Stimulated activated CD8-positive, alpha-beta memory T cell treated with anti-CD3 and anti-CD28 coated beads, Interleukin-4, amount 100 ng/mL, for 24 hours (primary cell): Measurements from ENCODE around the gene HGF.
"Not testable (repeated sequence)": the region's sequence is repeated elsewhere in the genome, so short reads cannot be mapped to it uniquely, and the experiment has no call there.

Source experiments
- DNase-seq: peaks from one replicate; pipeline ENCODE4 v3.0.0-alpha.2; 2020; ENCODE audit warnings: low read depth

The HGF gene

DNA sequence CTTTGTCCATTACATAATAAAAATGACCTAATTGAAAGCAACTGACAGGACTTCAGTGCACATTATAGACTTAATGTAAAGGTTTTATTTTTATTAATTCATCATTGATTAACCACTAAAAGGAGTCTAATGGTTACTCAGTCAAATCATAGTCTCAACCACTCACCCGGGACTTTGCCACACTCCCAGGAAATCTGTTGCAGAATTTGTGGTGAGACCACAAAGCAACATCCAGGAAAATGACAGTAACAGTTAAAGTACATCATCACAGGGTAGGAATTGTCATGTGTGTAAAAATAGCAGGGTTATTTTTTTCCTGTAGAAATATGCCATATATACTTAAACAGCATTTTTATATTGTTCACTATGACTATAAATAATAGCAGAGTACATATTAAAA, 6.3 kb upstream of the HGF start:
- no peak for DNase-seq

- DNase-seq = no peak
Measured at GRCh38 chr7:81775560-81775959, 5.7 kb upstream of the HGF start.

GRCh38 chr7:81774551-81774950, 4.7 kb upstream of the HGF start:
- no peak for DNase-seq

GRCh38 chr7:81770728-81771223, 929 bp upstream of the HGF start:
- DNase-seq = no peak

- no peak for DNase-seq
Measured at GRCh38 chr7:81768951-81769778, 682 bp downstream of the HGF start.

- DNase-seq = no peak
Measured at GRCh38 chr7:81767926-81768325, 1.9 kb downstream of the HGF start.

GRCh38 chr7:81761821-81762220, 8.0 kb downstream of the HGF start:
- DNase-seq = no peak

DNA sequence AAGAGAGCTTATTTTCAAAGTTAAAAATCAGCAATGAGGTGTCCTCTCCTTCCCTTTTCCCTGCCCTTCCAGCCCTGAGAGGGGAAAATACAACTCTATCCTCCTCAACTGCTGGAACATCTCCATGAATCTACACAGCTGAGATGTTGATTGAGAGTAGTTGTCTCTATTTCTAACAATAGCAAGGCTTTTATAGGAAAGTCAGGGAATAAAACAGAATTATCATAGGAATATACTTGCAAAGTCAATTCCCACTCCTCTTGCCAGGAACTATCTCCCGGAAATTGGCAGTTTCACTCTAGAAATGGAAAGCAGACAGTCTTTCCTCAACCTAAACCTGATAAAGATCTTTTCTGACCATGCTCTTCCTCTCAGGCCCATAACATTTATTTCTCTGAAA, 8.8 kb downstream of the HGF start:
- no peak for DNase-seq

DNA sequence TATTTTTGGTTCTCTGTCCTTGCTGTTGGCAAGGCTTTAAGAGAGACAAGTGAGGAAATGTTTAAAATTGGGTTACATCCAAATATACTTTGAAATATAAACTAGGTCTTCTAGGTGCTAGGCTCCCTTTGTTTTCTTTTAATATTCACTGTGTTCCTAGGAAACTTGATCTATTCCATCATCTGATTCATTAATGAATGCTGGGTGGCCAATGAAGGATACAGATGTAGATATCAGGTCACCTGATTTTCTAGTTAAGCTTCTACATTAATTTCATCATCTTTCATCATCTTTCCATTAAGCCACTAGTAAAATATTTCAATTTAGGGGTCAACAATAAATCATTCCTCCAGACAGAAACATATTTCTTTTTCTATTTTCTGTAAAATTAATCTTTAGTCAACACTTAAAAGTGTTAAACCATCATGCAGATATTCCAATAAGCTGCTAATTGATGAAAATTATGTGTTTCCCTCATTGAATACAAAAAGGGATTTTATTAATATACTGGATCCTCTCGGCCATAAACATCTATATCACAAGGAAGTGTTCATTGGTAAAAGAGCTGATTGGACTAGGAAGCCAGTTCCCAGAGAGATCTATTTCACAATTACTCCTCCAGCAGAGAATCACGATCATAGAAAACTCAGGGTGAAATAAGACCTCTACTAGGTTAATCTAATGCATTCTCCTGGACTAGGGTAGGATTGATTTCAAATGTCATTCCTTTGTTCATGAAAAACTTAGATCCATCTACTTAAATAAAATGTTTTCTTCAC, 14.7 kb downstream of the HGF start:
- no peak for DNase-seq

DNA sequence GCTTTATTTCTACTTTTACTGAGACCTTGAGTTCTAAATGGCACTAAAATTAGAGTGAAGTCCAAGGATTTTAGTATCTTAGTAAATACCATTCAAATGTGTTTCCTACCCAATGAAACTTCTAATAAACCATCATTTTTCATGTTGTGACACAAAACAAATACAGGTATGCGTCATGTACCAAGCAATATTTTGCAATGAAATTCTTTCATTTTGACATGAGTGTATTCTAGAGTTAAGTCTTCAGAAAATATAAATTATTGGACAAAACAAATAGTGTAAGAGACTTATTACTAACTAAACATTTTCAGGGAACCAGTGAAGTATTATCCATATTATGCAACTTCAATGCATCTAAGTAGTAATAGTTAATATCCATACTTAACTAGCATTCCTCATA, 16.5 kb downstream of the HGF start:
- no peak for DNase-seq

DNA sequence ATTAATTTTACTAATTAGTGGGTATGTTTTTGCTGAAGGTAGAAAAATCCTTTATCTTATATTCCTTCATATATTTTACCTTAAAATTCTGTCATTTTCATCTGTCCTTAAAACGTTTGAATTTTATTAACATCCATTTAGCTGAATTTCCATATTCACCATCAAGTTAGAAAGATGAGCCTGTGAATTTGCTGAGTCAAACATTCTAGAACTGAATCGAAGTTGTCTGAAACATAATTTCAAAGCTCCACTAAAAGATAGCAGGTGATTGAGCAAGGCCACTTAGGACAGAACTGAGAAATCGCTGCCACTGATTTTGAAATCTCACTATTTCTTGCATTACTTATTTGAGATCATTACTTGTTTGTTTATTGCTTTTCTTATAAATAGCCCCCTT, 17.5 kb downstream of the HGF start:
- no peak for DNase-seq

- DNase-seq = no peak
Measured at GRCh38 chr7:81751619-81752317, 18.1 kb downstream of the HGF start.

- no peak for DNase-seq
Measured at GRCh38 chr7:81745637-81746036, 24.2 kb downstream of the HGF start.

GRCh38 chr7:81744389-81744788, 25.5 kb downstream of the HGF start:
- no peak for DNase-seq

DNA sequence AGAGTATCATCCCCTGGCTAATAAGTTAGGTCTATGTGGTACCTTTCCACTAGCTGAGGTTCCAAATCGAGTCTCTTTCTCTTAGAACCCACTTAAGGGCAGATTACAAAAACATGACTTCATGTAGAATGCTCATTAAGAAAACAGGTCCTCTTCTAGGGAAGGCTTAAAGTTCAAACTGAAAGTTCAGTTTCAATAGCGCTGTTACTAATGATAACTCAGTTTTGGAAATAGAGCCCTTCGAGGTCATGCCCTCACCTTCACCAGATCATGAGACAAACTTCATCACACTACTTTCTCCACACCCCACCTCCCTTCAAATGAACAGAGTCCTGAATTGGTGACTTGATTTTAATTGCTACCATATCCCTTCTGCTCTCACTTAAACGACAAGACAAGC, 26.2 kb downstream of the HGF start:
- no peak for DNase-seq

- no peak for DNase-seq
Measured at GRCh38 chr7:81743201-81743600, 26.6 kb downstream of the HGF start.

- DNase-seq = no peak
Measured at GRCh38 chr7:81740403-81740802, 29.4 kb downstream of the HGF start.

- no peak for DNase-seq
Measured at GRCh38 chr7:81736091-81736490, 33.8 kb downstream of the HGF start.

- no peak for DNase-seq
Measured at GRCh38 chr7:81725812-81726127, 44.1 kb downstream of the HGF start.

DNA sequence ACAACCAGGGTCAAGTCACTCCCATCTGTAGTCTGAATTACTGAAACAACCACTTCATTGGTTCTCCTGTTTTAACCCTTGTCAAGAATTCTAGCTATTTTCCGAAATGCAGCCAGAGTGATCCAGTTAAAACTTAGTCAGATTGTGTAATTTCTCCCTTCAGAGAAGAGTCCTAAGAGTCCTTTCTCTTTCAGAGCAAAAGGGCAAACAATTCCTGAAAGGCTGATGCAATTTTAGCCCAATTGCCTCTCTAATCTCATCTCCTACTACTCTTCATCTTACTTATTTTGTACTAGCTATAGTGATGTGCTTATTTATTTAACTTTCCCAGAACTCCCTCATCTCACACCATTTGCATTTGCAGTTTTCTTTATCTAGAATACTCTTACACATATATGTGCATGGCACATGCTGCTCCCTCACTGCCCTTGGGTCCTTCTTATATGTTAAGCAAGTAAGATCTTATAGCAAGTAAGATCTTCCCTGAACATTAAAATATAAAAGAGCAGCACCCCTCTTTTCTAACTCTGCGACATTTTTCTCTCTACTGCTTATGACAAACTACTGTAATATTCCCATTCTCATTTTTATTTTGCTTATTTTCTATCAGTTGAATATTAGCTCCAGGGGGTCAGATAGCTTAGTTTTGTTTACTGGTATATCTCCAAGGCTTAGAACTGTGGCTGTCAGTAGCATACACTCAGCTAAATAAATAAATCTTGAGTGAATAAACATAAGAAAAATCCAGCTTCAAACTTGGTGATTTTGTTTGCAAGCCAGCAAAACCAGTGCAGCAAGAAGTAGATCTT, 44.6 kb downstream of the HGF start:
- no peak for DNase-seq

- DNase-seq = not testable (repeated sequence)
Measured at GRCh38 chr7:81722250-81722649, 47.6 kb downstream of the HGF start.

GRCh38 chr7:81721437-81721836, 48.4 kb downstream of the HGF start:
- DNase-seq = no peak
